ENCODE measurements around the gene LGALS3BP. TPM values are rescaled to one million over a fixed set of nuclear protein-coding genes. Genes with fewer than 3 reads are reported as not detected.

LGALS3BP gene, protein sequence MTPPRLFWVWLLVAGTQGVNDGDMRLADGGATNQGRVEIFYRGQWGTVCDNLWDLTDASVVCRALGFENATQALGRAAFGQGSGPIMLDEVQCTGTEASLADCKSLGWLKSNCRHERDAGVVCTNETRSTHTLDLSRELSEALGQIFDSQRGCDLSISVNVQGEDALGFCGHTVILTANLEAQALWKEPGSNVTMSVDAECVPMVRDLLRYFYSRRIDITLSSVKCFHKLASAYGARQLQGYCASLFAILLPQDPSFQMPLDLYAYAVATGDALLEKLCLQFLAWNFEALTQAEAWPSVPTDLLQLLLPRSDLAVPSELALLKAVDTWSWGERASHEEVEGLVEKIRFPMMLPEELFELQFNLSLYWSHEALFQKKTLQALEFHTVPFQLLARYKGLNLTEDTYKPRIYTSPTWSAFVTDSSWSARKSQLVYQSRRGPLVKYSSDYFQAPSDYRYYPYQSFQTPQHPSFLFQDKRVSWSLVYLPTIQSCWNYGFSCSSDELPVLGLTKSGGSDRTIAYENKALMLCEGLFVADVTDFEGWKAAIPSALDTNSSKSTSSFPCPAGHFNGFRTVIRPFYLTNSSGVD
- 211 and 369 TPM in 2 replicates for total RNA-seq

DNA sequence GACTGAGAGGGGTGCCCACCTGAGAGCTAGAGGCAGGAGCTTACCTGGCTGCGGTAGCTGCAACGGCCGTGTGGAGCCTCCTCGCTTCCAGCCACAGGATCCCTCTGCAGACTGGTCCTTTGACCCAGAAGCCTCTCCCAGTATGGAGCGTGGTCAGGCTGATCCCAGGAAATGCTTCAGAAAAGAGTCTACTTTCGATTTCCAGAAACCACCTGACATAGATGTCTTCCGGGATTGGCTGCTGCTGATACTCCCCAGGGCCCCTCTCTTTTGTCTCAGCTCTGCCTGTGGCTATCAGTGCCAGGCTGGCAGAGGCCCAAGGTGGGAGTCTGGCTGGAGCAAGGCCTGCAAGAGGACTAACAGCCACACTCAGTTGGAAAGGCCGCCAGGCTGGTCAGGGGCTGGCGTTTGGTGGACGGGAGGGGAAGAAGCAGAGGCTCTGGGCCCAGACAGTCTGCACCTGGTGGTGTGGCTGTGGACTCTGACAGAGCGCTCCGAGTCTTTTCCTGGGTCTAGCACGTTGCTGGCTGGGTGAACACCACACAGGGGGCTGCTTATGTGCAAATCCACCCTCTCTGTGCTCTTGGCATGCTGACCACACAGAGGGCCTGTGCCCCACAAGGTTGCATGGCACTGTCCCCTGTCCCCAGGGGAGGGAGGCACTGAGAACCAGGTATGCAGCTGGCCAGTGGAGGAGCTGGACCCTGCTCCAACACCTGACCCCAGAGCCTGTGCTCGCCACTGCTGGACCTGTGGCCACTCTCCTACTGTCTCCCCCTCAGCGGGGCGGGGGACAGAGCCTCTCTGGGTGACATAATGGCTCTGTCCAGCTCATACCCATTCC, at the start of gene LGALS3BP:
TSS of gene LGALS3BP (minus strand) at position 144 of the 844 bp plus-strand sequence. CDS start 2,732 bp downstream, outside the sequence.

GRCh38 chr17:79023886-79024771, 44.4 kb upstream of the LGALS3BP start, which contains the start of gene C1QTNF1:
TSS of gene C1QTNF1 (plus strand) at chr17:79024169. CDS start at chr17:79043969, 19,800 bp downstream.

DNA sequence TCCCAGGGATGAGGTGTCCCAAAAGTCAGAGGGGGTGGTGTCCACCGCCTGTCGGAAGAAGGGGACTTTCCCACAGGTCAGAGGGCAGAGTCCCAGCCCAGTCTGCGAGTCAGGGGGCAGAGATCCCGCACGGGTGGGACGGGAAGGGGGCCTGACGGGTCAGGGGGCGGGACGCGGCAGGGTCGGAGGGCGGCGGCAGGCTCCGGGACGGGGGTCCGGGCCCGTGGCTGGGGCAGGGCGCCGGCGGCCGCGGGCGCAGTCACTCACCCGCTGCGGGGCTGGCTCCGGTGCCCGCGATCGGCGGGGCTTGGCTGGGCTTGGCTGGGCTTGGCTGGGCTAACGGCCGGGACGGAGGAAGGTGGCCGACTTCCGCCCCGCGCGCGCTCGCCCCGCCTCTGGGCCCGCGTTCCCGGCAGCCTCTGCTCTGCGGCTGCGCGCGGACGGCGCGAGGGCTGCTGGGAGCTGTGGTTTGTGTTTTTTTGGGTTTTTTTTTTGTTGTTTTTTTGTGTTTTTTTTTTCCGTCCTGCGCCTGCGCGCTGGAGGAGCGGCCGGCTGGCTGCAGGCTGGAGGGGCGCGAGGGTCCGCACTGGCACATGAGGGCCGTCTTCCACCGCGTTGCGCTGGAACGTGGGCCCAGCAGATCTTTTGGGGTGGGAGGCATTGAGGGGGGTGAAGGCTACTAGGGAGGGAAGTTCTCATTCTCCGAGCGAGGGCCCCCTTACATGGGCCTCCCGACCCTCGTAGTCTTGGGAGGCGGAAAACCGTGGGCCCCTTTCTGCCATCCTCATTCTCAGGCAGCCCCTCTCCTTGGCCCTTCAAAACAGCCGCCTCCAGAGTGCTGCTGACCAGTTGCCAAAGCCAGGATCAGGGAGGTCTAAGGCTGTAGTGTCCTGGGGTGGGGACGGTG, 29.9 kb upstream of the LGALS3BP start, which contains the start of gene CANT1:
TSS of gene CANT1 (minus strand) at position 368 of the 907 bp plus-strand sequence. CDS start 12,142 bp downstream, outside the sequence.

GRCh38 chr17:78925234-78925633, 54.5 kb downstream of the LGALS3BP start, which contains the start of gene TIMP2:
TSS of gene TIMP2 (minus strand) at chr17:78925387. CDS start at chr17:78925088, 299 bp downstream.

Other genes starting within 250 kb of the LGALS3BP start
- gene CYTH1, start 197.7 kb downstream of the LGALS3BP start, total RNA-seq = 9.9 and 11.9 TPM in 2 replicates
- gene USP36, start 139.1 kb downstream of the LGALS3BP start, total RNA-seq = 29.8 and 43.6 TPM in 2 replicates
- 2.9 and 3.7 TPM in 2 replicates for gene CEP295NL, start 76.7 kb downstream of the LGALS3BP start, total RNA-seq
- 99.7 and 129 TPM in 2 replicates for gene TIMP2, start 54.5 kb downstream of the LGALS3BP start, total RNA-seq
- 55.5 and 67.2 TPM in 2 replicates for gene CANT1, start 29.8 kb upstream of the LGALS3BP start, total RNA-seq
- 27.2 and 40.8 TPM in 2 replicates for gene C1QTNF1, start 44.2 kb upstream of the LGALS3BP start, total RNA-seq
- gene ENGASE, start 94.9 kb upstream of the LGALS3BP start, total RNA-seq = 7.7 and 12.5 TPM in 2 replicates

Data from subcutaneous preadipocyte (primary cell).